MM.1S (cell line): ENCODE results near the gene DISC1.

Source experiments
- CTCF ChIP-seq: fragments of 300-600 bp; sonication (generic); IDR thresholded peaks from 2 replicates; pipeline ENCODE4 v1.5.1; 2016; ENCODE audit warnings: antibody characterized with exemption, low read length, mixed read lengths
- EZH2 ChIP-seq: fragments of 300-600 bp; sonication (generic); optimal IDR thresholded peaks from 2 replicates; pipeline ENCODE3; 2017; ENCODE audit warnings: low read depth, mild to moderate bottlenecking, antibody characterized with exemption, low read length, mixed read lengths
- EZH2phosphoT487 ChIP-seq: fragments of 300-600 bp; sonication (generic); IDR thresholded peaks from 2 replicates; pipeline ENCODE4 v1.6.1; 2018; ENCODE audit warnings: antibody characterized with exemption, low read length

DNA sequence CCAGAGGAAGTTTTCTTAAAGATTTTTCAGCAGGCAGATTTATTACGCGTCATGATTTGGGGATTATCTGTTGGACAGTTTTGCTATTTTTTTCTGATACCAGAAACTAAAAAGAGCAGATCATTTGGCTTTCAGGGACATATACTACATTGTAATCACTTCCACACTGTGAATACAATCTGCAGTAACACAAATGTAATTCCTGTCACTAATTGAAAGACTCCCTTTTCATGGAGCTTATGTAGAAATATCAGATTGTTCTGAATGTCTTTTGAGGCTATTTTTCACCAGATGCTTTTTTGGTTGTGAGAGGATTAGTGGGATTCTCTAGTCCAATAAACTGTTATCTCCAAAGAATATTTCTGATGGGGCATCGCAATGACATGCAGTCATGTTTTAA is 464.2 kb downstream of the DISC1 start:
- no peak for TF ChIP-seq EZH2
- TF ChIP-seq CTCF: no peak
- no peak for TF ChIP-seq EZH2phosphoT487
